B cell (primary cell): ENCODE measurements around the gene BID.

Experiments used
- CTCF ChIP-seq: fragments of 200-600 bp; IDR thresholded peaks from one replicate; pipeline ENCODE4 v1.8.0; 2022; ENCODE audit warnings: antibody characterized with exemption, mild to moderate bottlenecking
- EZH2 ChIP-seq: IDR thresholded peaks from 2 replicates; pipeline ENCODE4 v1.6.1; 2012; ENCODE audit warnings: borderline replicate concordance, low read depth, mild to moderate bottlenecking, moderate library complexity, low read length; ENCODE audit not compliant: insufficient read depth, poor library complexity, severe bottlenecking

- TF ChIP-seq CTCF, result no peak
- TF ChIP-seq EZH2, result no peak
Observed at GRCh38 chr22:17739196-17739975, 34.9 kb downstream of the BID start.
